Thoracic aorta (tissue), 2 donors: Measurements from ENCODE around the gene NDUFS2. TPM values are rescaled to one million over a fixed set of nuclear protein-coding genes. Genes with fewer than 3 reads are reported as not detected.

Experiments used
- ATAC-seq: fragments of 150-250 bp; one replicate; pipeline ENCODE4 v1.8.0; 2017; ENCODE audit warnings: low read depth; ENCODE audit not compliant: insufficient number of reproducible peaks, low FRiP score
- DNase-seq: peaks from one replicate; pipeline ENCODE4 v3.0.0-alpha.2; 2020; ENCODE audit warnings: low spot score
- H3K27ac ChIP-seq, 2 donors: fragments of 200-600 bp; sonication (generic); 1 replicate in 1 of 2; 2 replicates in 1 of 2; pipeline ENCODE4 v1.5.1; 2016; ENCODE audit warnings: mild to moderate bottlenecking in 2 of 2, moderate library complexity in 2 of 2
- H3K27me3 ChIP-seq: fragments of 200-600 bp; sonication (generic); replicated peaks from 2 replicates; pipeline ENCODE4 v1.6.0; 2016; ENCODE audit warnings: mild to moderate bottlenecking; ENCODE audit not compliant: insufficient read depth
- H3K36me3 ChIP-seq: fragments of 200-600 bp; sonication (generic); one replicate; pipeline ENCODE4 v1.5.1; 2016
- H3K4me1 ChIP-seq, 2 donors: fragments of 200-600 bp; sonication (generic); 1 replicate in 1 of 2; 2 replicates in 1 of 2; pipeline versions ENCODE4 v1.5.1 to v1.6.0; 2016; ENCODE audit warnings: low read depth in 2 of 2, mild to moderate bottlenecking in 1 of 2; ENCODE audit not compliant: control insufficient read depth in 1 of 2
- H3K4me3 ChIP-seq: fragments of 200-600 bp; sonication (generic); 2 replicates; pipeline ENCODE4 v1.5.1; 2016; ENCODE audit warnings: mild to moderate bottlenecking
- H3K9me3 ChIP-seq: fragments of 200-600 bp; sonication (generic); 2 replicates; pipeline ENCODE4 v1.5.1; 2016
- total RNA-seq, 2 donors: library from RNA; depleted of rRNA; stranded (reverse); fragments of >200 nt; gene quantifications; one replicate each; pipeline versions ENCODE4 v1.1.0 to v1.2.3, GENCODE V29; 2016
- TF ChIP-seq, protein P1 (sequence below): fragments of 200-600 bp; sonication (generic); IDR thresholded peaks from one replicate; pipeline ENCODE4 v1.5.1; 2019; ENCODE audit warnings: antibody characterized with exemption

The NDUFS2 gene
- total RNA-seq, 2 donors from 2014 or later = 61.5 to 63.5 TPM

DNA sequence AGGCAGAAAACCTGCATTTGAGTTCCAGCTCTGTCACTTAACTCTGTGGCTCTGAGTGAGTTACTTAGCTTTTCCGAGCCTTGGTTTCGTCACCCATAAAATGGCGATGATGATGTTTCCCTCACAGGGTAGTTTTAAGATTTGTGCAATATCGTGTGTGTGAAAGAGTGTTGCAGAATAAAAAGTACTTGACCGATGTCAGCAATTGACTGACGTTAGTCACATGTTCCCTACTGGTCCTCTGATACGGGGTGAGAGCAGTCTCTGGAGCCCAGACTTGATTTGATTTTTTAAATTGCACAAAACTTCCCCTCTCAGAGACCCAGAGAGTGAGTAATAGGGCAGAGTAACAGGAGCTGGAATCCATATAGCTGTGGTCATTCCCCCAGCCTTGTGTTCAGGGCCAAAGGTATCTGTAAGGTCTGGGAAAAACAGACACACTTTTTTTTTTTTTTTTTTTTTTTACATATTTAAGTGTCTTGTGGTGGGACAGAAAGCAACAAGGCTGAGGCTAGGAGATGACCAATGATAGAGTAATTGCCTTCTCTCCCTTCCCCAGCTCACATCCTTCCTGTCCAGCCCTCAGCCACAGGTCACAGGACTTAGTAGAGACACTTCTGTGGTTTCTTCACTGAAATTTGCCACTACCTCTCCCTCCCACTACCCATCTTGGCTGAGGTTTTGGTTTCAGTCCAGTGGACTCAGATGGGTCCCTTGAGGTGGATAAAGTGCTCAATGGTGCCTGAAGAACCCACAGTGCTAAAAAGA, 15.0 kb downstream of the NDUFS2 start:
- TF ChIP-seq, protein P1, sequence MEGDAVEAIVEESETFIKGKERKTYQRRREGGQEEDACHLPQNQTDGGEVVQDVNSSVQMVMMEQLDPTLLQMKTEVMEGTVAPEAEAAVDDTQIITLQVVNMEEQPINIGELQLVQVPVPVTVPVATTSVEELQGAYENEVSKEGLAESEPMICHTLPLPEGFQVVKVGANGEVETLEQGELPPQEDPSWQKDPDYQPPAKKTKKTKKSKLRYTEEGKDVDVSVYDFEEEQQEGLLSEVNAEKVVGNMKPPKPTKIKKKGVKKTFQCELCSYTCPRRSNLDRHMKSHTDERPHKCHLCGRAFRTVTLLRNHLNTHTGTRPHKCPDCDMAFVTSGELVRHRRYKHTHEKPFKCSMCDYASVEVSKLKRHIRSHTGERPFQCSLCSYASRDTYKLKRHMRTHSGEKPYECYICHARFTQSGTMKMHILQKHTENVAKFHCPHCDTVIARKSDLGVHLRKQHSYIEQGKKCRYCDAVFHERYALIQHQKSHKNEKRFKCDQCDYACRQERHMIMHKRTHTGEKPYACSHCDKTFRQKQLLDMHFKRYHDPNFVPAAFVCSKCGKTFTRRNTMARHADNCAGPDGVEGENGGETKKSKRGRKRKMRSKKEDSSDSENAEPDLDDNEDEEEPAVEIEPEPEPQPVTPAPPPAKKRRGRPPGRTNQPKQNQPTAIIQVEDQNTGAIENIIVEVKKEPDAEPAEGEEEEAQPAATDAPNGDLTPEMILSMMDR = no peak
- Histone ChIP-seq H3K9me3 (no peaks in the 10 kb centered on the region), H3K27me3 (no peaks in the 10 kb centered on the region), H3K36me3 (peaks cover 26% of the 10 kb centered on the region), H3K4me3 (peak overlapping the region; percentile 59), H3K4me1 (no peaks in the 10 kb centered on the region), H3K27ac (peak overlapping the region; percentile 53 to 60)
- peak; percentile 63 for ATAC-seq
- DNase-seq = no peak

DNA sequence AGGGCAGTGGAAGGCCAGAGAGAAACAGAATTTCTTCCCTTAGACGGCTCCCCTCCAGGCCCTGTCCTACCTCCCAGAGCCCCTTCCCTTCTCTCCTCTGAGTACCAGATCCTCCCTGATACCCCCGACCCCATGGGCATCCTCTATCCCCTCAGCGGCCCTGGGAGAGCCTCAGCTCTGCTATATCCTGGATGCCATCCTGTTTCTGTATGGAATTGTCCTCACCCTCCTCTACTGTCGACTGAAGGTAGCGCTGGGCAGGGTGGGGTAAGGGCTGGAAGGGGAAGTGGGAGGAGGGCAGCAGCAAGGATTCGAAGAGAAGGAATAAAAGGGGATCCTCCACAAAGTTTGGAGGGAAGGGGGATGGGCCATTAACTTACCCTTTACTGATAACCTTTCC, 15.7 kb downstream of the NDUFS2 start:
- Histone ChIP-seq H3K9me3 (no peaks in the 10 kb centered on the region), H3K27ac (peak overlapping the region in 1 of 2 donors; percentile 53), H3K4me1 (no peaks in the 10 kb centered on the region), H3K27me3 (no peaks in the 10 kb centered on the region), H3K4me3 (peak overlapping the region; percentile 44), H3K36me3 (peaks cover 19% of the 10 kb centered on the region)
- TF ChIP-seq, protein P1 = no peak
- ATAC-seq = no peak
- DNase-seq = no peak

DNA sequence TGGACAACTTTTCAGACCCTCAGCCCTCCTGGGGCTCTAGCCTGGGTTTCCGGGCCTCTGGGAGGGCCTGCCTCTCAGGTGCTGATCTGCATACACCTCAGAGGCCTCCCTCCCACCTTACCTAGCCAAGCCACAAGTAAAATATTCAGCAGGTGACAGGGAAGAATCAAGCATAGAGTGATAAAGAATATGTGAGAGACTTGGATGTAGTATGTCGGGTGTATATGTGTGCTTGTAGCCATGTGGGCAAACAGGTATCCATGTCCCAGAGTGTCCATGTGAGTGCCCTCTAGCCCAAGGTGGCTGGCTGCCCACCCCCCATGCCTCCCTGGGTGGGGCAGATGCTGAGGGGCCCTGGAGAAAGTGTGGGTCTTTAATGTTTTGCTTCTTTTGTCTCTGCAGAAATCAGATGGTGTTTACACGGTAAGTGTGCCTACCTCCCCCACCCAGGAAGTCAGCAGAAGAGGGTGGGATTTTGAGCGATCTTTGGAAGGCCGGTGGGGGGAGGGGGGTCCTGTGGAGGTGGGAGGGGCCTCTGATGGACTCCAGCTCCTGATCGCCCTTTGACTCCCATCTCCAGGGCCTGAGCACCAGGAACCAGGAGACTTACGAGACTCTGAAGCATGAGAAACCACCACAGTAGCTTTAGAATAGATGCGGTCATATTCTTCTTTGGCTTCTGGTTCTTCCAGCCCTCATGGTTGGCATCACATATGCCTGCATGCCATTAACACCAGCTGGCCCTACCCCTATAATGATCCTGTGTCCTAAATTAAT, 16.3 kb downstream of the NDUFS2 start:
- H3K9me3 ChIP-seq = no peaks in the 10 kb centered on the region
- H3K36me3 ChIP-seq = peaks cover 12% of the 10 kb centered on the region
- DNase-seq (no peak), ATAC-seq (no peak)
- TF ChIP-seq, protein P1 = no peak
- no peak overlapping the region for H3K4me3 ChIP-seq
- no peaks in the 10 kb centered on the region for H3K27me3 ChIP-seq
- no peaks in the 10 kb centered on the region for H3K4me1 ChIP-seq
- H3K27ac ChIP-seq = no peak overlapping the region

DNA sequence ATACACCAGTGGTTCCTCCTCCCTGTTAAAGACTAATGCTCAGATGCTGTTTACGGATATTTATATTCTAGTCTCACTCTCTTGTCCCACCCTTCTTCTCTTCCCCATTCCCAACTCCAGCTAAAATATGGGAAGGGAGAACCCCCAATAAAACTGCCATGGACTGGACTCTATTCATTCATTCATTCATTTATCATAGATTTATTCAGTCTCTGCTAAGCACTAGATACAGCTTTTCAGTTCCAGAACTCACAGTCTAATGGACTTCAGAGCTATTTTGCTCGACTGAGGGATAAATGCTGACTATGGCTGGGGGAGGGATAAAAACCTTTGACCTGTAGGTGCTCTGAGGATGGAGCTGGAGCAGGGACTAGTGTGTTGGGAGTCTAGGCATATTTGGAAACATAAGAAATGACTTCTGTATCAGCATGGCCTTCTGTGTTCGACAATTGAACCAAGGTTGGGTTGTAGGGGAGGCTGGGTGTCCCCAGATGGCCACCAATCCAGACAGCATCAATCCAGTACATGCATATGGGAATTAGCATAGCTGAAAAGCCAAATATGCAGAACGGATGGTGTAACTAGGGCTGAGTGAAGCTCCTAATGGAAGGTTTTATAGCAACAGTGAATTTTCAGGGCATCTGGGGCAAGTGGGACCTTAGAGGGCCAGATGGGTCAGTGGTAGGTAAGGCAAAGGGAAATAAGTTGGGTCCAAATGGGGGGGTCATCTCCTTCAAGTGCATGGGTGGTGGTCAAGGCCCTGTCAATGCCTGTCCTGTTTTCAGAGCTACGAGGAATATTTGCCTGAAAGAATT, 17.1 kb downstream of the NDUFS2 start:
- Histone ChIP-seq H3K36me3 (peaks cover 4% of the 10 kb centered on the region), H3K27ac (no peak overlapping the region), H3K4me3 (no peak overlapping the region), H3K9me3 (no peaks in the 10 kb centered on the region), H3K4me1 (no peaks in the 10 kb centered on the region), H3K27me3 (no peaks in the 10 kb centered on the region)
- no peak for ATAC-seq
- TF ChIP-seq, protein P1 = no peak
- DNase-seq = no peak

DNA sequence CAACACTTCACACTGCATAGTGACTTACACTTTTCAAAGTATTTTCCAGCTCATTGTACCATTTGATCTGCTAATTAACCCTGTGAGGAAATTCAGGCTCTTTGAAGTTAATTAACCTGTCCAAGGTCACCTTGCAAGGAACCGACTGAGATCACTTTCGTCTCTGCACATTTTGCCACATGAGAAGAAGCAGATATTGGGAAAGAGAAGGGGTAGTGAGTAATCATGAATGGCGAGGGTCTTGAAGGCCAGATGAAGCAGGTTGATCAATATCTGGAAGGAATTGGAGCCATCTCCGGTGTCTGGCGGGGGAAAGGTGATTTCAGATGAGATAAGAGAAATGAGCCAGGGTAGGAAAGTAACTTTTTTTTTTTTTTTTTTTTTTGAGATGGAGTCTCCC, 17.8 kb downstream of the NDUFS2 start:
- no peaks in the 10 kb centered on the region for H3K9me3 ChIP-seq
- H3K27me3 ChIP-seq = no peaks in the 10 kb centered on the region
- DNase-seq (no peak), ATAC-seq (no peak)
- no peak overlapping the region for H3K4me3 ChIP-seq
- no peaks in the 10 kb centered on the region for H3K36me3 ChIP-seq
- H3K4me1 ChIP-seq = peaks cover 0 to under 1% of the 10 kb centered on the region in 2 donors
- H3K27ac ChIP-seq = no peak overlapping the region
- TF ChIP-seq, protein P1 = no peak
